Tibial nerve (tissue), 4 donors: Measurements from ENCODE around the gene BTD. TPM values are rescaled to one million over a fixed set of nuclear protein-coding genes. Genes with fewer than 3 reads are reported as not detected.
A peak's percentile ranks its signal among the peaks of the same experiment; 100 is the strongest.

Source experiments
- DNase-seq, 2 donors: peaks; one replicate each; pipeline ENCODE4 v3.0.0-alpha.2; 2019; ENCODE audit warnings: low spot score in 2 of 2
- H3K27ac ChIP-seq, 4 donors: fragments of 200-600 bp; sonication (generic) in 3 of 4; one replicate each; pipeline ENCODE4 v1.5.1; 2017 to 2019; ENCODE audit warnings: mild to moderate bottlenecking in 1 of 4
- H3K27me3 ChIP-seq, 2 donors: fragments of 200-600 bp; sonication (generic) in 1 of 2; one replicate each; pipeline versions ENCODE4 v1.5.1 to v1.6.0; 2017 to 2019
- H3K36me3 ChIP-seq, 3 donors: fragments of 200-600 bp; sonication (generic); one replicate each; pipeline ENCODE4 v1.5.1; 2018 to 2019
- H3K4me1 ChIP-seq, 4 donors: fragments of 200-600 bp; sonication (generic) in 3 of 4; one replicate each; pipeline ENCODE4 v1.5.1; 2017 to 2019
- H3K4me3 ChIP-seq, 4 donors: fragments of 200-600 bp; sonication (generic) in 3 of 4; one replicate each; pipeline ENCODE4 v1.5.1; 2017 to 2019; ENCODE audit warnings: mild to moderate bottlenecking in 1 of 4, moderate library complexity in 1 of 4
- H3K9me3 ChIP-seq, 4 donors: fragments of 200-600 bp; sonication (generic) in 3 of 4; one replicate each; pipeline ENCODE4 v1.5.1; 2017 to 2019
- EP300 ChIP-seq, 2 donors: sonication (generic); formaldehyde crosslinking; IDR thresholded peaks; one replicate each; pipeline ENCODE4 v1.6.1; 2017; ENCODE audit warnings: antibody characterized with exemption in 2 of 2, mild to moderate bottlenecking in 1 of 2
- POLR2A ChIP-seq, 2 donors: fragments of 450-650 bp; IDR thresholded peaks; one replicate each; pipeline ENCODE4 v1.6.1; 2017; ENCODE audit warnings: antibody characterized with exemption in 2 of 2, mild to moderate bottlenecking in 2 of 2, moderate library complexity in 2 of 2
- WGBS, 2 donors: methylation state at CpG; one replicate each; pipeline ENCODE4 v1.1.5; 2018; 5-methylcytosine and 5-hydroxymethylcytosine counted together
- total RNA-seq, 4 donors: library from RNA; depleted of rRNA; stranded (reverse); fragments of >200 nt; gene quantifications; one replicate each; pipeline ENCODE4 v1.1.0, GENCODE V29; 2016
- TF ChIP-seq, protein P1 (sequence below), 5 experiments: fragments of 200-600 bp in 3 of 5; fragments of 450-650 bp in 2 of 5; sonication (generic) in 3 of 5; IDR thresholded peaks; one replicate each; pipeline ENCODE4 v1.5.1; 2016 to 2019; ENCODE audit warnings: antibody characterized with exemption in 5 of 5, mild to moderate bottlenecking in 3 of 5, moderate library complexity in 2 of 5

BTD gene
- total RNA-seq, 4 donors from 2014 or later = 14.4 to 50.0 (median 40.2) TPM

DNA sequence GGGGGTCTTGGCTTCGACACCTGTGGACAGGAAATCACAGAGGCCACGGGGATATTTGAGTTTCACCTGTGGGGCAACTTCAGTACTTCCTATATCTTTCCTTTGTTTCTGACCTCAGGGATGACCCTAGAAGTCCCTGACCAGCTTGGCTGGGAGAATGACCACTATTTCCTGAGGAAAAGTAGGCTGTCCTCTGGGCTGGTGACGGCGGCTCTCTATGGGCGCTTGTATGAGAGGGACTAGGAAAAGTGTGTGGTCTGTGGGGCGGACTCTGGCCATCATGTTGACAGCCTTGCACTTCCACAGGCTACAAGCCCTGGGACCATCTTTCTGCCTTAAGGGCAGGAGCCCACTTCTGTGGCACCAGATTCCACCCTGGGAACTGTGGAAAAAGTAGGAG lies 43.7 kb downstream of the BTD start:
- peaks cover 0 to 36% (median 0%) of the 10 kb centered on the region in 3 donors for H3K36me3 ChIP-seq
- peaks cover 0 to 30% (median 25%) of the 10 kb centered on the region in 4 donors for H3K4me1 ChIP-seq
- WGBS, 2 donors = 88 to 92% methylated on average over 6 of the region's 6 CpGs
- H3K9me3 ChIP-seq = no peaks in the 10 kb centered on the region
- no peak overlapping the region for H3K4me3 ChIP-seq
- peak overlapping the region in 2 of 4 donors; percentile 13 to 80 for H3K27ac ChIP-seq
- H3K27me3 ChIP-seq = no peaks in the 10 kb centered on the region
- no peak for TF ChIP-seq POLR2A (IDR thresholded peaks at IDR 0.05)
- TF ChIP-seq EP300 (IDR thresholded peaks at IDR 0.05) = no peak
- no peak for DNase-seq

- Histone ChIP-seq H3K4me3 (no peak overlapping the region), H3K27me3 (no peaks in the 10 kb centered on the region), H3K36me3 (peaks cover 0 to 36% (median 0%) of the 10 kb centered on the region in 3 donors), H3K9me3 (no peaks in the 10 kb centered on the region), H3K4me1 (peaks cover 0 to 30% (median 25%) of the 10 kb centered on the region in 4 donors), H3K27ac (peak overlapping the region in 2 of 4 donors; percentile 79 to 80)
- DNase-seq = no peak
- WGBS, 2 donors = 56 to 66% methylated on average over 18 of the region's 18 CpGs
- TF ChIP-seq POLR2A (IDR thresholded peaks at IDR 0.05) (no peak), EP300 (IDR thresholded peaks at IDR 0.05) (no peak)
- TF ChIP-seq, protein P1, sequence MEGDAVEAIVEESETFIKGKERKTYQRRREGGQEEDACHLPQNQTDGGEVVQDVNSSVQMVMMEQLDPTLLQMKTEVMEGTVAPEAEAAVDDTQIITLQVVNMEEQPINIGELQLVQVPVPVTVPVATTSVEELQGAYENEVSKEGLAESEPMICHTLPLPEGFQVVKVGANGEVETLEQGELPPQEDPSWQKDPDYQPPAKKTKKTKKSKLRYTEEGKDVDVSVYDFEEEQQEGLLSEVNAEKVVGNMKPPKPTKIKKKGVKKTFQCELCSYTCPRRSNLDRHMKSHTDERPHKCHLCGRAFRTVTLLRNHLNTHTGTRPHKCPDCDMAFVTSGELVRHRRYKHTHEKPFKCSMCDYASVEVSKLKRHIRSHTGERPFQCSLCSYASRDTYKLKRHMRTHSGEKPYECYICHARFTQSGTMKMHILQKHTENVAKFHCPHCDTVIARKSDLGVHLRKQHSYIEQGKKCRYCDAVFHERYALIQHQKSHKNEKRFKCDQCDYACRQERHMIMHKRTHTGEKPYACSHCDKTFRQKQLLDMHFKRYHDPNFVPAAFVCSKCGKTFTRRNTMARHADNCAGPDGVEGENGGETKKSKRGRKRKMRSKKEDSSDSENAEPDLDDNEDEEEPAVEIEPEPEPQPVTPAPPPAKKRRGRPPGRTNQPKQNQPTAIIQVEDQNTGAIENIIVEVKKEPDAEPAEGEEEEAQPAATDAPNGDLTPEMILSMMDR (IDR thresholded peaks at IDR 0.05) = no peak
Observed at GRCh38 chr3:15645740-15646501, 44.4 kb downstream of the BTD start.

GRCh38 chr3:15646851-15647511 lies 45.4 kb downstream of the BTD start:
- peak in 1 of 2 donors; percentile 18 for DNase-seq
- WGBS, 2 donors = 23 to 47% methylated on average over 13 of the region's 13 CpGs

GRCh38 chr3:15647611-15648167 lies 46.1 kb downstream of the BTD start:
- peaks cover 0 to 30% (median 25%) of the 10 kb centered on the region in 4 donors for H3K4me1 ChIP-seq
- no peaks in the 10 kb centered on the region for H3K27me3 ChIP-seq
- no peak overlapping the region for H3K4me3 ChIP-seq
- WGBS, 2 donors = 31 to 41% methylated on average over 4 of the region's 4 CpGs
- no peaks in the 10 kb centered on the region for H3K9me3 ChIP-seq
- peaks cover 0 to 23% (median 0%) of the 10 kb centered on the region in 3 donors for H3K36me3 ChIP-seq
- peak overlapping the region in 3 of 4 donors; percentile 40 to 80 (median 79) for H3K27ac ChIP-seq
- TF ChIP-seq, protein P1 (IDR thresholded peaks at IDR 0.05) = no peak
- TF ChIP-seq EP300 (IDR thresholded peaks at IDR 0.05) = no peak
- no peak for DNase-seq

More at GRCh38 chr3:15646851-15647511, 45.4 kb downstream of the BTD start:
- peak in 1 of 2 donors; percentile 43 for TF ChIP-seq EP300 (IDR thresholded peaks at IDR 0.05)
- TF ChIP-seq POLR2A (IDR thresholded peaks at IDR 0.05) = no peak
- no peak overlapping the region for H3K4me3 ChIP-seq
- H3K27me3 ChIP-seq = no peaks in the 10 kb centered on the region
- H3K9me3 ChIP-seq = no peaks in the 10 kb centered on the region
- peaks cover 0 to 30% (median 25%) of the 10 kb centered on the region in 4 donors for H3K4me1 ChIP-seq
- H3K27ac ChIP-seq = peak overlapping the region in 3 of 4 donors; percentile 40 to 80 (median 79)
- peaks cover 0 to 30% (median 0%) of the 10 kb centered on the region in 3 donors for H3K36me3 ChIP-seq

DNA sequence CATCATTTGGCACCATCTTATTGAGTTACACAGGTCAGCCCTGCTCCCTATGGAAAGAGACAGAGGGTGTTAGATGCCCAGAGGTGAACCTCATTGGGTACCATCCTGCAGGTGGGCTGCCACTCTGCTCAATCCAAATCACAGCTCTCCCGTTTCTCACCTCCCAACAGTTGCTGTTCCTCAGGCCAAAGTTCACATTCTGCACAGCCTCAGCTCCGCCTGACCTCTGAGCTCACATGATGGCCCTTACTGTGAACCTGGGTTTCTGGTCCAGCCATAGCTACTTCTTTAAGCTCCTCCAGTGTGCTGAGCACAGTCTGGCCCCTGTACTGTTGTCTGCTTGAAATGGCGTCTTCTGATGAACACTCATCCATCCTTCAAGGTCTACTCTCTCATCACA lies 47.8 kb downstream of the BTD start:
- Histone ChIP-seq H3K4me3 (no peak overlapping the region), H3K27ac (peak overlapping the region in 1 of 4 donors; percentile 1), H3K36me3 (peaks cover 0 to 11% (median 0%) of the 10 kb centered on the region in 3 donors), H3K9me3 (no peaks in the 10 kb centered on the region), H3K4me1 (peaks cover 0 to 30% (median 25%) of the 10 kb centered on the region in 4 donors), H3K27me3 (no peaks in the 10 kb centered on the region)
- no peak for DNase-seq
- WGBS, 2 donors = 96 to 98% methylated on average over 3 of the region's 3 CpGs
- TF ChIP-seq POLR2A (IDR thresholded peaks at IDR 0.05) (no peak), EP300 (IDR thresholded peaks at IDR 0.05) (no peak)
- TF ChIP-seq, protein P1 (IDR thresholded peaks at IDR 0.05) = no peak
